NCI-H128 (cell line): ENCODE measurements around the gene TNF.

Experiments
- DNase-seq: peaks from one replicate; lab custom pipeline; 2025; ENCODE audit not compliant: unreplicated experiment; lab: John Stamatoyannopoulos, UW

Gene TNF

GRCh38 chr6:31575335-31575901 lies at the start of gene TNF:
Gene TNF (plus strand): TSS chr6:31575565. CDS start chr6:31575742, 177 bp downstream.
- DNase-seq, result no peak

GRCh38 chr6:31525932-31526591 lies 49.3 kb upstream of the TNF start:
- no peak for DNase-seq

- no peak for DNase-seq
These were observed 47.0 kb upstream of the TNF start for GRCh38 chr6:31528307-31528777.

- DNase-seq, result no peak
These were observed 46.5 kb upstream of the TNF start, which contains the start of gene MCCD1 for GRCh38 chr6:31528821-31529328. Gene MCCD1 (plus strand): TSS chr6:31528962. CDS start chr6:31529015, 53 bp downstream.

GRCh38 chr6:31529329-31530150 lies 45.8 kb upstream of the TNF start:
- DNase-seq, result no peak

- DNase-seq, result no peak
These were observed 44.7 kb upstream of the TNF start for GRCh38 chr6:31530659-31531058.

- no peak for DNase-seq
These were observed 44.2 kb upstream of the TNF start for GRCh38 chr6:31531162-31531561.

- no peak for DNase-seq
These were observed 43.4 kb upstream of the TNF start for GRCh38 chr6:31531771-31532643.

- DNase-seq, result no peak
These were observed 42.5 kb upstream of the TNF start for GRCh38 chr6:31532644-31533454.

- no peak for DNase-seq
These were observed 41.9 kb upstream of the TNF start for GRCh38 chr6:31533455-31533841.

- DNase-seq, result no peak
These were observed 41.4 kb upstream of the TNF start for GRCh38 chr6:31534011-31534410.

GRCh38 chr6:31534521-31535040 lies 40.8 kb upstream of the TNF start:
- no peak for DNase-seq

- DNase-seq, result no peak
These were observed 39.6 kb upstream of the TNF start for GRCh38 chr6:31535538-31536324.

- DNase-seq, result no peak
These were observed 36.5 kb upstream of the TNF start for GRCh38 chr6:31538805-31539400.

- no peak for DNase-seq
These were observed 34.7 kb upstream of the TNF start for GRCh38 chr6:31540640-31541039.

GRCh38 chr6:31541059-31541657 lies 34.2 kb upstream of the TNF start:
- no peak for DNase-seq

GRCh38 chr6:31541658-31542521 lies 33.5 kb upstream of the TNF start, which contains the start of gene DDX39B:
Gene DDX39B (minus strand): TSS chr6:31542003. CDS start chr6:31540532, 1,471 bp downstream.
- DNase-seq, result peak; percentile 91
